Measurements from ENCODE around the gene ARIH2.

- no peak for TF ChIP-seq CTCF (IDR thresholded peaks at IDR 0.05)
- no peak for TF ChIP-seq POLR2AphosphoS5 (IDR thresholded peaks at IDR 0.05)
- TF ChIP-seq POLR2A (IDR thresholded peaks at IDR 0.05): no peak
Measured at GRCh38 chr3:48984663-48985062, 66.0 kb downstream of the ARIH2 start.
